GM13976 (cell line): Measurements from ENCODE around the gene CPN2.

ENCODE experiments used
- DNase-seq: peaks from one replicate; pipeline ENCODE4 v3.0.0; 2012; ENCODE audit warnings: low spot score
- in situ Hi-C: fragments of 300-500 bp; cut with MboI; formaldehyde crosslinking; loops from one replicate; pipeline ENCODE4 v1.12.0; 2022; ENCODE audit warnings: low sequenced_read_pairs, mixed read lengths, inconsistent platforms; ENCODE audit not compliant: unreplicated experiment
- TF ChIP-seq, protein P1 (sequence below): IDR thresholded peaks from 2 replicates; pipeline ENCODE4 v1.5.1; 2012; ENCODE audit warnings: borderline replicate concordance, mild to moderate bottlenecking; ENCODE audit not compliant: insufficient read depth; ENCODE audit errors: extremely low read depth, missing control alignments, control extremely low read depth

CPN2 gene

DNA sequence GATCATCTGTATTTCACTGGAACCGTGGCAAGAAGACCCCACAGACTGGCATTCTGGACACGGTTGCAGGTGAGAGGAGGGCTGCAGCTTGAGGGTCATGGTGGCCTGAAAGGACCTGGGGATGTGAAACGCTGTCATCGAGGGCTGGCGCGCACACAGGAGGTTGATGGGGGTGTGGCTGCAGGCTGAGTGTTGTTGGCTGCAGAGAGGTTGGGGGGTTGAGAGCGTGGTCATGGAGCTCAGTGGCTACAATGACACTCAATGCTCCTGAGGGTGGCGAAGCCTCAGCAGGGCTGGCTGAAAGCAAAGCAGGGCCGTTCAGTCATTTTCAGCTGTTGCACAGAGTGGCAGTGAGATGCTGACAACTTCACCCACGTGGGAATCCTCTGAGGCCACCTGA is 21.0 kb downstream of the CPN2 start:
- no peak for DNase-seq
- TF ChIP-seq, protein P1, sequence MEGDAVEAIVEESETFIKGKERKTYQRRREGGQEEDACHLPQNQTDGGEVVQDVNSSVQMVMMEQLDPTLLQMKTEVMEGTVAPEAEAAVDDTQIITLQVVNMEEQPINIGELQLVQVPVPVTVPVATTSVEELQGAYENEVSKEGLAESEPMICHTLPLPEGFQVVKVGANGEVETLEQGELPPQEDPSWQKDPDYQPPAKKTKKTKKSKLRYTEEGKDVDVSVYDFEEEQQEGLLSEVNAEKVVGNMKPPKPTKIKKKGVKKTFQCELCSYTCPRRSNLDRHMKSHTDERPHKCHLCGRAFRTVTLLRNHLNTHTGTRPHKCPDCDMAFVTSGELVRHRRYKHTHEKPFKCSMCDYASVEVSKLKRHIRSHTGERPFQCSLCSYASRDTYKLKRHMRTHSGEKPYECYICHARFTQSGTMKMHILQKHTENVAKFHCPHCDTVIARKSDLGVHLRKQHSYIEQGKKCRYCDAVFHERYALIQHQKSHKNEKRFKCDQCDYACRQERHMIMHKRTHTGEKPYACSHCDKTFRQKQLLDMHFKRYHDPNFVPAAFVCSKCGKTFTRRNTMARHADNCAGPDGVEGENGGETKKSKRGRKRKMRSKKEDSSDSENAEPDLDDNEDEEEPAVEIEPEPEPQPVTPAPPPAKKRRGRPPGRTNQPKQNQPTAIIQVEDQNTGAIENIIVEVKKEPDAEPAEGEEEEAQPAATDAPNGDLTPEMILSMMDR = no peak
- in situ Hi-C loops = loop anchor here (25.0 kb wide), 1 partner anchor 257 kb away; no protein-coding TSS in a partner anchor

DNA sequence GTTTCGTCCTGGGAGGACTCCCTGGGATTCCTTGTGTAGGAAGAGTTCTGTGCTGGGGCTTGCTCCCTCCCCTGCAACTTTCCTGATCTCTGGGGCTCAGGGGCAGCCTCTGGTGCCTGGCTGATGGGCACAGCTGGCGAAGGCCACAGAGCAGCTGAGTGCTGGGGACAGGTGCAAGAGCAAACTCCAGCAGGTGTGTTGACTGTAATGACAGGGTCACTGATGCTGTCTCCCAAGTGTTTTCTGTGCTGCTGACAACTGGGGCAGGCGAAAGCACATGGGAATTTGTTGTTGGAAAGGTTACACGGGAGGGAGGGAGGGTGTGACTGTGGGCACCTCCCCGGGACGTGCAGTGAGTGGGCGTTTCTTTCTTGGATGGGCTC is 21.6 kb downstream of the CPN2 start:
- no peak for DNase-seq
- TF ChIP-seq, protein P1 = no peak
- in situ Hi-C loops = loop anchor here (25.0 kb wide), 1 partner anchor 258 kb away; no protein-coding TSS in a partner anchor

DNA sequence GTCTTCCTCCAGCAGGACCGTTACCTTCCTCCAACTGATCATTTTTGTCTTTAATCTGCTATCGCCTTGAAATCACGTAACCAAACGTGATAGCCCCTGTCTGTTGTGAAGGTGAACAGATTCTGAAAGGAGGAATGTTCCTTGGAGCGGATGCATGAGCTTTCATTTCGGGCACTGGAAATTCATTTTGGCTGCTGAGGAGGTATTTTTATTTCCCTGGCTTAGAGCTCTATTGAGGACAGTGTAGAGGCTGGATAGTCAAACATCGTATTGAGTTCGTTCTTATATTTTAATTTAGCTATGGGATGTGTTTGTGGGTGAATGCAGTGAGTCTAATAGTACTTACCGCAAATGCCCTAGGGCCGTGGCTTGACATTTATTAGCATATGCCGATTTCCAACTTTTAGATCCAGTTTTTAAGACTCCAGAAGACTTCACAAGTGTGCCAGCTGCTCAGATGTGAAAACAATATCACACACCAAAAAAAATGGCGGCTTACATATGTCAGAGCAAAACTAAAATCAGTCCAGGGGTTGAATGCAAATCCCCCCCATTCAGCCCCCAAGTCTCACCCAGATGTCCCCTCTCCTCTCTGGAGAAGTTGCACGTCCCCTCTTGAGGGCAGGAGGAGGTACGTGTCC is 22.1 kb downstream of the CPN2 start:
- in situ Hi-C loops = loop anchor here (25.0 kb wide), 1 partner anchor 258 kb away; no protein-coding TSS in a partner anchor
- TF ChIP-seq, protein P1 = no peak
- no peak for DNase-seq

- no peak for DNase-seq
- TF ChIP-seq, protein P1 = no peak
- in situ Hi-C loops = loop anchor here (25.0 kb wide), 1 partner anchor 259 kb away; no protein-coding TSS in a partner anchor
Measured at GRCh38 chr3:194328053-194328657, 23.0 kb downstream of the CPN2 start.

DNA sequence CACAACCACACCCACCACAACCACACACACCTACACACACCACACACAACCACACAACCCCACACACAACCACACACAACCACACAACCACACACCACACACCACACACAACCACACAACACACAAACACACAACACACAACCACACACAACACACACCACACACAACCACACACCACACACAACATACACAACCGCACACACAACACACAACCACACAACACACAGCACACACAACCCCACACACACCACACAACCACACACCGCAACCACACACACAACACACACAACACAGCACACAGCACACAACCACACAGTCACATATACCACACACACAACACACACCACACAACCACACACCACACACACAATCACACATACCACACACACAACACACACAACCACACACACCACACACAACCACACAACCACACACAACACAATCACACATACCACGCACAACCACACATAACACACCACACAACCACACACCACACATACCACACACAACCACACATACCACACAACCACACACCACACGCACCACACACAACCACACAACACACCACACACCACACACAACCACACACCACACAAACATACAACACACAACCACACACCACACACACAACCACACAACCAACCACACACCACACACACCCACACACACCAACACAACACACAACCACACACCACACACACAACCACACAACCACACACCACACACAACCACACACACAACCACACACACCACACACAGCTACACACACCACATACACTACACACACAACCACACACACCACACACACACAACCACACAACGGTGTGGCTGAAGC is 23.7 kb downstream of the CPN2 start:
- TF ChIP-seq, protein P1 = no peak
- in situ Hi-C loops = loop anchor here (25.0 kb wide), 1 partner anchor 260 kb away; no protein-coding TSS in a partner anchor
- DNase-seq = no peak

DNA sequence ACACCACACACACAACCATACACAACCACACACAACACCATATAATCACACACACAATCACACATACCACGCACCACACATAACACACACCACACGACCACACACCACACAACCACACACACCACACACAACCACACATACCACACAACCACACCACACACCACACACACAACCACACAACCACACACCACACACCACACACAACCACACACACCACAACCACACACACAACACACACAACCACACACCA is 24.2 kb downstream of the CPN2 start:
- DNase-seq = no peak
- in situ Hi-C loops = loop anchor here (25.0 kb wide), 1 partner anchor 260 kb away; no protein-coding TSS in a partner anchor
- TF ChIP-seq, protein P1 = no peak
